Neural cell (in vitro differentiated cells): ENCODE data around the gene CEP55.

Experiments
- CTCF ChIP-seq: fragments of 450-650 bp; IDR thresholded peaks from 2 replicates; pipeline ENCODE4 v1.5.1; 2014; ENCODE audit warnings: antibody characterized with exemption, mild to moderate bottlenecking, moderate library complexity; ENCODE audit not compliant: poor library complexity, severe bottlenecking
- EP300 ChIP-seq: fragments of 450-650 bp; conservative IDR thresholded peaks from 2 replicates; pipeline ENCODE4 v1.6.1; 2014; ENCODE audit warnings: antibody characterized with exemption, mild to moderate bottlenecking, moderate library complexity; ENCODE audit not compliant: poor library complexity, severe bottlenecking
- EZH2 ChIP-seq: fragments of 200-600, 300-800 bp; shearing (Covaris generic), sonication (generic); IDR thresholded peaks from 2 replicates; pipeline ENCODE4 v1.6.1; 2014; ENCODE audit warnings: antibody characterized with exemption, low read length, borderline replicate concordance, mild to moderate bottlenecking; ENCODE audit not compliant: insufficient read depth, poor library complexity, severe bottlenecking
- MXI1 ChIP-seq: fragments of 450-650 bp; conservative IDR thresholded peaks from 2 replicates; pipeline ENCODE4 v1.6.1; 2014; ENCODE audit warnings: antibody characterized with exemption, mild to moderate bottlenecking; ENCODE audit not compliant: poor library complexity, severe bottlenecking
- RAD21 ChIP-seq: fragments of 450-650 bp; conservative IDR thresholded peaks from 2 replicates; pipeline ENCODE4 v1.6.1; 2014; ENCODE audit warnings: antibody characterized with exemption, mild to moderate bottlenecking, moderate library complexity
- REST ChIP-seq: IDR thresholded peaks from 2 replicates; pipeline ENCODE4 v1.6.1; 2012; ENCODE audit warnings: borderline replicate concordance
- SMC3 ChIP-seq: fragments of 450-650 bp; conservative IDR thresholded peaks from 2 replicates; pipeline ENCODE4 v1.6.1; 2014; ENCODE audit warnings: antibody characterized with exemption, mild to moderate bottlenecking, moderate library complexity; ENCODE audit not compliant: poor library complexity
- TAF1 ChIP-seq: IDR thresholded peaks from 2 replicates; pipeline ENCODE4 v1.6.1; 2012; ENCODE audit warnings: low read depth

GRCh38 chr10:93567277-93568104 lies 71.1 kb downstream of the CEP55 start:
- TF ChIP-seq CTCF (no peak), EP300 (no peak), REST (no peak), RAD21 (no peak), SMC3 (no peak), EZH2 (no peak), MXI1 (no peak), TAF1 (no peak)
